Astrocyte (in vitro differentiated cells and primary cell): ENCODE measurements around the gene DHX35. TPM values are rescaled to one million over a fixed set of nuclear protein-coding genes. Genes with fewer than 3 reads are reported as not detected.

Experiments
- DNase-seq: peaks from one replicate; pipeline ENCODE4 v3.0.0-alpha.2; 2010; ENCODE audit warnings: low read depth
- FAIRE-seq: peaks from 2 replicates; lab custom pipeline; 2011; peaks lifted over from hg19 to GRCh38; lab: Jason Lieb, UNC
- H2AFZ ChIP-seq: 2 replicates; pipeline ENCODE4 v1.6.0; 2012; ENCODE audit warnings: low read depth, low read length, inconsistent platforms
- H3K27ac ChIP-seq: 2 replicates; pipeline ENCODE4 v1.5.1; 2011; ENCODE audit warnings: low read depth, low read length, inconsistent platforms
- H3K27me3 ChIP-seq: 2 replicates; pipeline ENCODE4 v1.6.0; 2011; ENCODE audit warnings: low read length, inconsistent platforms; ENCODE audit not compliant: insufficient read depth
- H3K36me3 ChIP-seq: 2 replicates; pipeline ENCODE4 v1.5.1; 2011; ENCODE audit warnings: low read length, inconsistent platforms; ENCODE audit not compliant: insufficient read depth
- H3K4me1 ChIP-seq: 2 replicates; pipeline ENCODE4 v1.5.1; 2011; ENCODE audit warnings: low read length, inconsistent platforms; ENCODE audit not compliant: insufficient read depth
- H3K4me2 ChIP-seq: 2 replicates; pipeline ENCODE4 v1.6.0; 2012; ENCODE audit warnings: low read length, inconsistent platforms
- H3K4me3 ChIP-seq: 2 replicates; pipeline ENCODE4 v1.5.1; 2011; ENCODE audit warnings: low read depth, mild to moderate bottlenecking, low read length, inconsistent platforms; ENCODE audit not compliant: insufficient read depth
- H3K79me2 ChIP-seq: 2 replicates; pipeline ENCODE4 v1.6.0; 2012; ENCODE audit warnings: mild to moderate bottlenecking, low read length, inconsistent platforms; ENCODE audit not compliant: insufficient read depth
- H3K9ac ChIP-seq: 2 replicates; pipeline ENCODE4 v1.6.0; 2012; ENCODE audit warnings: mild to moderate bottlenecking, low read length, inconsistent platforms
- H3K9me3 ChIP-seq: 2 replicates; pipeline ENCODE4 v1.5.1; 2012; ENCODE audit warnings: low read depth, mild to moderate bottlenecking, low read length, inconsistent platforms; ENCODE audit not compliant: insufficient read depth
- H4K20me1 ChIP-seq: 2 replicates; pipeline ENCODE4 v1.6.0; 2012; ENCODE audit warnings: low read length, inconsistent platforms; ENCODE audit not compliant: insufficient read depth
- H3K27ac Mint-ChIP-seq: one replicate; pipeline ENCODE4 v1.8.0; 2021; ENCODE audit warnings: mild to moderate bottlenecking, mixed read lengths; ENCODE audit not compliant: unreplicated experiment
- H3K27me3 Mint-ChIP-seq: one replicate; pipeline ENCODE4 v1.8.0; 2021; ENCODE audit warnings: low read depth, mixed read lengths; ENCODE audit not compliant: unreplicated experiment
- H3K36me3 Mint-ChIP-seq: one replicate; pipeline ENCODE4 v1.8.0; 2021; ENCODE audit warnings: low read depth, mixed read lengths; ENCODE audit not compliant: unreplicated experiment
- H3K4me1 Mint-ChIP-seq: one replicate; pipeline ENCODE4 v1.8.0; 2021; ENCODE audit warnings: low read depth, mixed read lengths; ENCODE audit not compliant: unreplicated experiment
- H3K4me3 Mint-ChIP-seq: one replicate; pipeline ENCODE4 v1.8.0; 2021; ENCODE audit warnings: mild to moderate bottlenecking, moderate library complexity, mixed read lengths; ENCODE audit not compliant: unreplicated experiment
- H3K9me3 Mint-ChIP-seq: one replicate; pipeline ENCODE4 v1.8.0; 2021; ENCODE audit warnings: mild to moderate bottlenecking, mixed read lengths; ENCODE audit not compliant: unreplicated experiment
- EZH2 ChIP-seq: IDR thresholded peaks from 2 replicates; pipeline ENCODE4 v1.6.1; 2012; ENCODE audit warnings: mild to moderate bottlenecking, low read length, inconsistent platforms; ENCODE audit not compliant: insufficient read depth
- total RNA-seq: library from RNA; stranded (reverse); gene quantifications from 2 replicates; pipeline ENCODE4 v1.2.1, GENCODE V29; 2021
- TF ChIP-seq, protein P1 (sequence below): IDR thresholded peaks from 2 replicates; pipeline ENCODE4 v1.5.1; 2011; ENCODE audit warnings: low read depth, mild to moderate bottlenecking, inconsistent platforms, low read length, moderate library complexity; ENCODE audit not compliant: insufficient read depth

The DHX35 gene
- total RNA-seq, 1 donor from 2014 or later, result 7.8 TPM

DNA sequence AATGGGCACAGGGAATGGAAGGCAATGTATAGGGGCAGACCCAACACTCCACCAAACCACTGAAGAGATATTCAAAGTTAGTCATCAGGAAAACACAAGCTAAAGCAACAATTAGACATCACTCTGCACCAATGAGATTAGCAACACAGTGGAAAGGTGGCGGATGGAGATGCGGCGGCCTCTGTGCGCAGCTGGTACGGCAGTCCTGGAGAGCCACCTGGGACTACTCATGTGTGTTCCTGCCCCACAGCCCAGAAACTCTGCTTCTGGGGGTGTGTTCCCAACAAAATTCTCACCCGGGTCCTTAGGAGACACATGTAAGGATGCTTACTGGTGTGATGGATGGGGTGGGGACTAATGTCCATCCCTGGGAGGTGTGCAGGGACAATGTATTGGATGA is 82.4 kb downstream of the DHX35 start:
- Histone ChIP-seq H3K27ac (no peak overlapping the region), H4K20me1 (no peaks in the 10 kb centered on the region), H3K4me2 (no peak overlapping the region), H3K27me3 (no peaks in the 10 kb centered on the region), H3K79me2 (no peaks in the 10 kb centered on the region), H3K9me3 (no peaks in the 10 kb centered on the region), H3K4me3 (no peak overlapping the region), H3K36me3 (peaks cover 4% of the 10 kb centered on the region), H3K9ac (no peak overlapping the region), H2AFZ (no peak overlapping the region), H3K4me1 (peaks cover under 1% of the 10 kb centered on the region)
- H3K4me3 Mint-ChIP-seq, result no peak overlapping the region
- TF ChIP-seq, protein P1, sequence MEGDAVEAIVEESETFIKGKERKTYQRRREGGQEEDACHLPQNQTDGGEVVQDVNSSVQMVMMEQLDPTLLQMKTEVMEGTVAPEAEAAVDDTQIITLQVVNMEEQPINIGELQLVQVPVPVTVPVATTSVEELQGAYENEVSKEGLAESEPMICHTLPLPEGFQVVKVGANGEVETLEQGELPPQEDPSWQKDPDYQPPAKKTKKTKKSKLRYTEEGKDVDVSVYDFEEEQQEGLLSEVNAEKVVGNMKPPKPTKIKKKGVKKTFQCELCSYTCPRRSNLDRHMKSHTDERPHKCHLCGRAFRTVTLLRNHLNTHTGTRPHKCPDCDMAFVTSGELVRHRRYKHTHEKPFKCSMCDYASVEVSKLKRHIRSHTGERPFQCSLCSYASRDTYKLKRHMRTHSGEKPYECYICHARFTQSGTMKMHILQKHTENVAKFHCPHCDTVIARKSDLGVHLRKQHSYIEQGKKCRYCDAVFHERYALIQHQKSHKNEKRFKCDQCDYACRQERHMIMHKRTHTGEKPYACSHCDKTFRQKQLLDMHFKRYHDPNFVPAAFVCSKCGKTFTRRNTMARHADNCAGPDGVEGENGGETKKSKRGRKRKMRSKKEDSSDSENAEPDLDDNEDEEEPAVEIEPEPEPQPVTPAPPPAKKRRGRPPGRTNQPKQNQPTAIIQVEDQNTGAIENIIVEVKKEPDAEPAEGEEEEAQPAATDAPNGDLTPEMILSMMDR, result no peak
- TF ChIP-seq EZH2, result no peak
- no peak for DNase-seq
- H3K4me1 Mint-ChIP-seq, result no peaks in the 10 kb centered on the region
- H3K36me3 Mint-ChIP-seq, result peaks cover 12% of the 10 kb centered on the region
- H3K27ac Mint-ChIP-seq, result no peak overlapping the region
- no peaks in the 10 kb centered on the region for H3K27me3 Mint-ChIP-seq
- no peak for FAIRE-seq
- H3K9me3 Mint-ChIP-seq, result no peaks in the 10 kb centered on the region

DNA sequence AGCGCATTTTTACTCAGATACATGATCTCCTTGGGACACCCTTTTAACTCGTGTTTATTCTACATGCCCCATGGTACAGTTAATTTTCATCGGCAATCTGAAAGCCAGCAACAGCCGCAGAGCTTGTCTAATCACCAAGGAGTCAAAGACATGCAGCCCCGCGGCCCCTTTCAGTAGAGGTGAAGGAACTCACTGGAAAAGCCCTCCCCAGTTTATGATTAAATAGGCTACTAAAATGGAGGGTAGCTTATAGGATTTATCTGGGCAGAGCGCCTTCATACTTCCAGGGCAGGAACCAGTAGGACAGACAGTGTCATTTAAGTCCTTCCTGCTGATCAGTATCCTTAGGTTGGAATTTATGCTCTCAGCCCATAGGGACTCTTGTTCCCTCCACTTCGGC is 83.5 kb downstream of the DHX35 start:
- no peaks in the 10 kb centered on the region for H3K9me3 Mint-ChIP-seq
- DNase-seq (no peak), FAIRE-seq (no peak)
- no peak overlapping the region for H3K4me3 Mint-ChIP-seq
- H4K20me1 ChIP-seq, result no peaks in the 10 kb centered on the region
- peaks cover 9% of the 10 kb centered on the region for H3K36me3 Mint-ChIP-seq
- H3K27ac ChIP-seq, result no peak overlapping the region
- no peaks in the 10 kb centered on the region for H3K79me2 ChIP-seq
- no peak overlapping the region for H3K27ac Mint-ChIP-seq
- H3K27me3 Mint-ChIP-seq, result no peaks in the 10 kb centered on the region
- H2AFZ ChIP-seq, result no peak overlapping the region
- TF ChIP-seq, protein P1, result no peak
- TF ChIP-seq EZH2, result no peak
- peaks cover 4% of the 10 kb centered on the region for H3K4me1 ChIP-seq
- no peaks in the 10 kb centered on the region for H3K9me3 ChIP-seq
- H3K36me3 ChIP-seq, result no peaks in the 10 kb centered on the region
- no peaks in the 10 kb centered on the region for H3K27me3 ChIP-seq
- peaks cover 2% of the 10 kb centered on the region for H3K4me1 Mint-ChIP-seq
- H3K9ac ChIP-seq, result no peak overlapping the region
- H3K4me2 ChIP-seq, result no peak overlapping the region
- no peak overlapping the region for H3K4me3 ChIP-seq

DNA sequence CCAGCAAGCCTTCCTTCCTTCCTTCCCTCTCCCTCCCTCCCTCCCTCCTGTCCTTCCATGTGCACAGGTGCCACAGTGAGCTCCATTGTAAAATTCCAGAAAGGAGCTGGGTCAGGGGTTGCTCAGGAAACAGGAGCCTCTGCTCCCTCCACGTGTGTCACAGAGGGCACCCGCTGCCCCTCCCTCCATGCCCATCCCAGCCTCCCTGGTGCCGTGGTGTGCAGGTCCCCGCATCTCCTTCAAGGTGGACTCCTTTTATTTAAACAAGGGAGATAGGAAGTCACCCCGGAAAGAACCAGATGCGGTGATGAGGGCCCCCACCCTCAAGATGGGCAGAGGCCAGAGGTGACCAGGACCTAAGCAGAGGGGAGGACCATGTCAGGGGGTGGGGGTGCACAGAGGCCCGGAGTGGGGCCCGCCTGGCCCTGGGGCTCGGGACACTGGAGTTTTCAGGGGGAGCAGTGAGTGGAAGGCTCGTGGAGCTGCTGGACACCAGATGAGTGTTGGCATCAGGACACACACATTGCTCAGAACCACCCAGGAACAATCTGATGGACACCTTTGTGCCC is 85.4 kb downstream of the DHX35 start:
- no peaks in the 10 kb centered on the region for H3K9me3 ChIP-seq

More for the DNA sequence above, 85.4 kb downstream of the DHX35 start:
- H3K27me3 Mint-ChIP-seq, result no peaks in the 10 kb centered on the region
- H3K27ac Mint-ChIP-seq, result no peak overlapping the region
- Histone ChIP-seq H3K4me2 (no peak overlapping the region), H3K27ac (no peak overlapping the region), H4K20me1 (no peaks in the 10 kb centered on the region), H3K36me3 (no peaks in the 10 kb centered on the region), H3K4me1 (peaks cover 4% of the 10 kb centered on the region), H3K4me3 (no peak overlapping the region), H3K79me2 (no peaks in the 10 kb centered on the region), H3K27me3 (no peaks in the 10 kb centered on the region), H2AFZ (no peak overlapping the region), H3K9ac (no peak overlapping the region)
- no peaks in the 10 kb centered on the region for H3K9me3 Mint-ChIP-seq
- H3K36me3 Mint-ChIP-seq, result peaks cover 2% of the 10 kb centered on the region
- H3K4me3 Mint-ChIP-seq, result no peak overlapping the region
- TF ChIP-seq EZH2, result no peak
- TF ChIP-seq, protein P1, result no peak
- no peak for DNase-seq
- no peak for FAIRE-seq
- peaks cover 2% of the 10 kb centered on the region for H3K4me1 Mint-ChIP-seq
